ENCODE data around the gene LPCAT1.
A peak's percentile ranks its signal among the peaks of the same experiment; 100 is the strongest.

The LPCAT1 gene

DNA sequence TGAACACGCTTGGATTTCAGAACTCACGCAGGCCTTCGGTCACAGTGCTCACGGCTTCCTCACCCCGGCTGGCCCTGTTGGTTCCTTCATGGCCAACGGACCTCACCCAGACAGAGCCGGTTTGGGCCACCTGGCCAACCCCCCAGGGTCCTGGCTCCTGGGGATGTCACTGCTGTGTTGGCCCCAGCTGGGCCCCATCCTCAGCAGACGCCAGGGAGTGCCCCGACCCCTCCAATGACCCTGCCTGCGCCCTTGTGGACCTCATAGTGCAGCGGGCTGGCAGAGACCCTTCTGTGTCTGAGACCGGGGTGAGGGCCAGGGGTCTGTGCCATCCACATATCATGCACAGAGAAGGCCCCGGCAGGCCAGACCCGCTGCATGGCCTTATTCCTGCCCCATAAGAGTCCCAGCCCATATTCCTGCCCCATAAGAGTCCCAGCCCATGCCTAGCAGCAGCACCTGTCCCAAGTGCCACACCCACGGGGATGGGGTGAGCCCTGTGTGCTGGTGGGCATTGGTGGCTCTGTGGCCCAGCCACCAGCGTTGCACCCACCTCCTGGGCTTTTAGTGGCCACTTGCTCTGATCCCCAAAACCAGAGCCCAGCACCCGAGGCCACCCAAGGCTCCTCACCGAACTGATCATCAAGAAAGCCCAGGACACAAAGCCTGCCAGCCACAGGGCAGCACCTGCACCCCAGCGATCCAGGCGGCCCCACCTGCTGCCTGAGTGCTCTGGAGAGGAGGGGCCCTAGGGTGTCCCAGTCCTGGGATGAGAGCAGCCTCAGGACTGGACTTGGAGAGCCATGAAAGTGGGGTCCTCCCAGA is 1.3 kb upstream of the LPCAT1 start:
- CTCF ChIA-PET, result interaction anchor here (1.1 kb wide), 1 partner anchor 11 kb away, joined by 4 read pairs; no protein-coding TSS in a partner anchor
- Mint-ChIP-seq H3K36me3 (peaks cover 13% of the 10 kb centered on the region), H3K9me3 (no peaks in the 10 kb centered on the region), H3K4me3 (peak overlapping the region; percentile 51), H3K27ac (peak overlapping the region; percentile 76), H3K27me3 (peaks cover 17% of the 10 kb centered on the region), H3K4me1 (peaks cover 18% of the 10 kb centered on the region)
- peak; percentile 19 for DNase-seq

DNA sequence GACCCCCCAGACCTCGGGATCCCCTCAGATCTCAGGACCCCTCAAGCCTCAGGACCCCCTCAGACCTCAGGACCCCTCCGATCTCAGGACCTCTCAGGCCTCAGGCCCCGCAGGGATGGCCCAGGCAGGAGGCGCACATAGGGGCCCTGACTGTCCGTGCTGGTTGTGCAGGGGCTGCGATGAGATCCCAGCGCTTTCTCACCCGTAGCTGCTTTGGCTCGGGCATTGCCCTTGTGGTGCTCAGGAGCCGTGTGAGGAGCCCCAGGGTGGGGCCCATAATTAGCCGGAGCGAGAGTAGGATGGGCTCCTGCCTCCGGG is 680 bp upstream of the LPCAT1 start:
- DNase-seq, result no peak
- Mint-ChIP-seq H3K27me3 (peaks cover 17% of the 10 kb centered on the region), H3K36me3 (peaks cover 14% of the 10 kb centered on the region), H3K27ac (peak overlapping the region; percentile 76), H3K4me1 (peaks cover 19% of the 10 kb centered on the region), H3K4me3 (peak overlapping the region; percentile 51), H3K9me3 (no peaks in the 10 kb centered on the region)
- CTCF ChIA-PET, result interaction anchor here (1.1 kb wide), 1 partner anchor 12 kb away, joined by 4 read pairs; no protein-coding TSS in a partner anchor

DNA sequence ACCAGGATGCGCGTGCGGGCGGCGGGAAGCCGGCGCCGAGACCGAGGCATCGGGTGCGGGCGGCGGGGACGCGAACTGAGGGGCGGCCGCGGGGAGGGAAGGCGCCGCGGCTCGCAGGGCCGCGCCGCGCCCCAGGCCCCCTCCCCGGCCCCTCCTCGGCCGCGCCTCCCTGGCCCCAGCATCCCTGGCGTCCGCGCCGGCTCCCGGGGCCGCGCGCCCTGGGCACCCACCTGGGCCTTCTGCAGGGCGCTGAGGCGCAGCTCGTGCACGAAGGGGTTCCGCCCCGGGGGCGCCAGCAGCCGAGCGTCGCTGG is 324 bp downstream of the LPCAT1 start:
- Mint-ChIP-seq H3K9me3 (no peaks in the 10 kb centered on the region), H3K27me3 (peaks cover 14% of the 10 kb centered on the region), H3K4me1 (peaks cover 30% of the 10 kb centered on the region), H3K36me3 (peaks cover 21% of the 10 kb centered on the region), H3K27ac (peak overlapping the region; percentile 28), H3K4me3 (peak overlapping the region; percentile 64)
- CTCF ChIA-PET, result no interaction called here
- DNase-seq, result no peak

DNA sequence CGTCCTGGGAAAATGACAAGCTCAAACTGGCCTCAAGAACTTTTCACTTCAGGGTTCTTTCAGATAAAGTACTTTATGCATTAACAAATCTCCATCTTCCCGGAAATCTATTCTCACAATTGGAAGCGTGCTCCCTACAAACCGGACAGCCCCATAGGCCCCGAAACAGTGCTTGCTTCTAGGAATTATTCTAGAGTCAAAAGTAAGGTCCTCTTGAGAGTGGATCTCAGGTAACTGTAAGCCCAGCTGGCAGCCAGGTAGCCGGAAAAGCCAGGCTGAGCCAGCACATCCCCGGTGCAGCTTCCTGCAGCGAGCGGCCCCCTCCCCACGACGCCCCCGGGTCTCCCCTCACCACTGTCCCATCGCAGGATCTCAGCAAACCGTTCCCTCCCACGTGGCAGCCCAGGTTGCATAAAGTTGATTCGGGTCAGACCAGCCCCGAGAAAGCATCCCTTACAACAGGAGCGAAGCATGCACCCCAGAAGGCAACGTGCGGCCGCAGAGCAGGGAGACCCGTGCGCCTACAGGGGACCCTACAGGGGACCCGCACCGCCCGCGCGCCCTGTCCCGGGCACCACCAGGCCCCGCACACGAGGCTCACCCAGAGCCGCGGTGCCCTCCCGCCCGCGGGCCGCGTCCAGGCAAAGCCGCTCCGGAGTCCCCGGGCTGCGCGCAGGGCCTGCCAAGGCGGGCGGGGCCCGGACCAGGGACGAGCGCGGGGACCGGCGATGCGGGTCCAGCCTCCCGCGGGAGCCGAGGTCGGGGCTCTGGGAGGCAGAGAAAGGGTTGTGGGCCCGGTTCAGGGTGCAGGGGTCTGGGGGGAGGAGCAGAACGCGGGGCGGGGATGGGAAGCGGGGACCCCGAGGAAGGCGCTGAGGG is 920 bp downstream of the LPCAT1 start:
- Mint-ChIP-seq H3K4me1 (peaks cover 30% of the 10 kb centered on the region), H3K36me3 (peaks cover 21% of the 10 kb centered on the region), H3K4me3 (peak overlapping the region; percentile 82), H3K27me3 (peaks cover 11% of the 10 kb centered on the region), H3K27ac (peak overlapping the region; percentile 60), H3K9me3 (no peaks in the 10 kb centered on the region)
- CTCF ChIA-PET, result interaction anchor here (0.6 to 1.2 kb wide), 3 partner anchors 8 to 122 kb away, joined by 3 read pairs; no protein-coding TSS in a partner anchor
- peak; percentile 52 for DNase-seq

DNA sequence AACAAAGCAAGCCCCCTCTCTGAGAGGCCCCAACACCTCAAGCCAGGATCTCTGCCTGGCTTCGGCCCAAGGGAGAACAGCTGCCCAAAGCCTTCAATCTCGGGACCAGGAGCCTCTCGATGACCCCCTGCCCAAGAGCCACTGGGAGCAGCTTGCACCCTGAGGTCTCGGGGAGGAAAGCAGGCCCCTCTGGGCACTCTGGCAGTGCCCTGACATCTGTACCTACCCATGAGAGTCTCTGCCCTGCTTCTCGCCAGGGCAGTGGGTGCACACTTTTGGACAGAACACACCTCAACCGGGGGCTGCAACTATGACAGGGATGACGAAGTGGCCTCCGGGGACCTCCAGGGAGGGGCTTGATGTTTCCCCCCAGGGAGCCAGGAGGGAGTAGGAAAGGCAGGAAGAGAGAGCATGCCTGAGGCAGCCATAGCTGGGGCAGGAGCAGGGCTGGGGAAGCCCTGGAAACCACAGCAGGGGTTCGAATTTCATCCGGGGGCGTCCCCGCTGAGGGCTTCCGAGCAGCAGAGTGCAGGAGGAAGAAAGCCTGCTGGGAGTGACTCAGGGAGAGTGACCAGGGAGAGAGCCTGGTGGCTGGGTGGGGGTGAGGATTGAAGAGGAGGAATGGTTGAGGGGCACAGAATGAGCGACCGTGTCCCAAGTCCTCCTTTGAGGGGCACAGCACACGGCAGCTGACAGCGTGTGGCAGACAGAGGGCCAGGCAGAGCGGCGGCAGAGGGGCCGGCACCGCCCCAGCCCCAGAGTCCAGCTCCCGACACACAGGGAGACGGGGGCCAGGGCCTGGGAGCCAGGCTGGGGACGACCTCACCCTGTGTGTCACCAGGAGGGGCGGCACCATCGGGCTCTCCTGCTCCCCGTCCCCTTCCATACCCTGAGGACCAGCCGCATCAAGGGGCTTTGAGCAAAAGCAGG is 1.8 kb downstream of the LPCAT1 start:
- Mint-ChIP-seq H3K36me3 (peaks cover 24% of the 10 kb centered on the region), H3K27ac (no peak overlapping the region)
- peak; percentile 16 for DNase-seq

DNA sequence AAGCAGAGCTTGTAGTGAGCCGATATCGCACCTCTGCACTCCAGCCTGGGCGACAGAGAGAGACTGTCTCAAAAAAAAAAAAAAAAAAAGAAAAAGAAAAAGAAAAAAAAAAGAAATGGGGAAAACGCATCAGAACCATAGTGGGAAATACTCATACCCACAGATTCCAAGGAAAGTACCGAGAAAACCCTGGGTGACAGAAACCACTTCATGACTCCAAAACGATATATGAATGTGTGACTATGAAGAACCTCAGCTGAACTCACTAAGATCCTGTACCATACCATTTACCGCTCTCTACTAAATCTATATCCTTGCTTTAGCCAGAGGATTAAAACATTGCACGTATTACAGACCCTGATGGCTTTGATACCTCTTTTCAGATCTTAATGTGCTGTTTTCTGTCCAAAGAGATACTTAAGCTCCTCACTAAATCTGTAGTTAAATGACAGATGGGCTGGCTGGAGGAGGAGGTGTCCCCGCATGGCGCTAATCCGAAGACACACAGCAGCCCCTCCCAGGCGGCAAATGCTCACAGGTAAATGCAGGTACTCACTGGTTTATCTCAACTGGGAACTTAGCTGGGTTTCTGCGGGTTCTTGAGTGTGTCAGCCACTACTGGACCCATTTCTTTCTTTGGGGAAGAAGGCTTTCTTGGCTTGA is 2.8 kb downstream of the LPCAT1 start:
- CTCF ChIA-PET, result interaction anchor here (0.7 kb wide), 1 partner anchor 11 kb away, joined by 3 read pairs; no protein-coding TSS in a partner anchor
- Mint-ChIP-seq H3K9me3 (no peaks in the 10 kb centered on the region), H3K36me3 (peaks cover 25% of the 10 kb centered on the region), H3K27me3 (peaks cover 5% of the 10 kb centered on the region), H3K4me3 (peak overlapping the region; percentile 12), H3K4me1 (peaks cover 35% of the 10 kb centered on the region), H3K27ac (no peak overlapping the region)
- no peak for DNase-seq

More for the DNA sequence above, 1.8 kb downstream of the LPCAT1 start:
- CTCF ChIA-PET, result interaction anchor here (0.6 to 1.2 kb wide), 4 partner anchors 9 to 123 kb away, joined by 3 read pairs; no protein-coding TSS in a partner anchor
- Mint-ChIP-seq H3K4me1 (peaks cover 30% of the 10 kb centered on the region), H3K4me3 (peak overlapping the region; percentile 82), H3K27me3 (peaks cover 11% of the 10 kb centered on the region), H3K9me3 (no peaks in the 10 kb centered on the region)

DNA sequence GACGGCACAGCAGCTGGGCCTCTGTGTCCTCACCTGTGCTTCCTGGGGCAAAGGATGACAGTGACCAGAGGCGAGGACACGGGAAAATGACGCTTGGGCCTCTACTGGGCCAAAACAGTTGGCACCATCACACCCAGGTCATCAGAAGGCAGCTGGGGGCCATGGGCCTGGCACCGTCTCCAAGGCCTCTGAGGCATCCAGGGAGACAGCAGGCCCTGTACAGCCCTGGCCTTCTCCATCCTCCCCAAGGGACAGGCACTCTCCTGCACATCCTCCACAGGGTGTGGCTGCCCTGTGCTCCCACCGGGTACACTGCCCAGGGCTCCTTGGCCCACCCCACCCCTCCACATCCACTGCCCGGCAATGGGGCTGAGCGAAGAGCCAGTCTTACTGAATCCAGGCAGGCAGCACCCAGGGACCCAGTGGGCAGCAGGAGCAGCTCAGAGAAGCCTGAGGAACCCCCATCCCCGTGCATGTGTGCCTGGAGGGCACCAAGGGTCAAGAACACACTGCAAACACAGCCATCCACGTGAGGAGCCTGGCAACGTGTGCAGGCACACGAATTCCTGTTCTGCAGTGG is 4.0 kb downstream of the LPCAT1 start:
- Mint-ChIP-seq H3K27me3 (no peaks in the 10 kb centered on the region), H3K36me3 (peaks cover 25% of the 10 kb centered on the region), H3K4me3 (no peak overlapping the region), H3K27ac (peak overlapping the region; percentile 73), H3K4me1 (peaks cover 36% of the 10 kb centered on the region), H3K9me3 (no peaks in the 10 kb centered on the region)
- CTCF ChIA-PET, result no interaction called here
- DNase-seq, result peak; percentile 7

DNA sequence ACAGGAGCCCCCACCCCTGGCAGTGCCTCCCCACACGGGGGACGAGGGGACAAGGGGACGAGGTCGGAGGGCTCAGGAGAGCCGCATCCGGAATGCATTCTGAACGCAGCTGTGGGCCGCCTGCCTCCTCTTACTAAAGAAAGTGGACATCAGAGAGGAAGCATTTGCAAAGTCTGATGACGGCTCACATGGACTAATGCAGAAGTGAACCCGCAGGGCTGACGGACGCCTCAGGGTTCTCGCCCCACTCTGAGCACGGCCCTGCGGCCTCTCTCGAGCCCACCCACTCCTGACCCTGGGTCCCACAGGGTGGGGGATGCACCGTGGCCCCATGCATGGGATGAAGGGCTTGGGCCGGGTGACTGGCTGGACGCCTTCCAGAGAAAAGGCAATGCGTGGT is 5.9 kb downstream of the LPCAT1 start:
- peak; percentile 8 for DNase-seq
- H3K36me3 Mint-ChIP-seq, result peaks cover 27% of the 10 kb centered on the region
- H3K4me3 Mint-ChIP-seq, result no peak overlapping the region
- no peaks in the 10 kb centered on the region for H3K27me3 Mint-ChIP-seq
- H3K27ac Mint-ChIP-seq, result peak overlapping the region; percentile 49
- CTCF ChIA-PET, result interaction anchor here (1.1 kb wide), 1 partner anchor 127 kb away, joined by 3 read pairs; no protein-coding TSS in a partner anchor
- H3K9me3 Mint-ChIP-seq, result no peaks in the 10 kb centered on the region
- H3K4me1 Mint-ChIP-seq, result peaks cover 36% of the 10 kb centered on the region

DNA sequence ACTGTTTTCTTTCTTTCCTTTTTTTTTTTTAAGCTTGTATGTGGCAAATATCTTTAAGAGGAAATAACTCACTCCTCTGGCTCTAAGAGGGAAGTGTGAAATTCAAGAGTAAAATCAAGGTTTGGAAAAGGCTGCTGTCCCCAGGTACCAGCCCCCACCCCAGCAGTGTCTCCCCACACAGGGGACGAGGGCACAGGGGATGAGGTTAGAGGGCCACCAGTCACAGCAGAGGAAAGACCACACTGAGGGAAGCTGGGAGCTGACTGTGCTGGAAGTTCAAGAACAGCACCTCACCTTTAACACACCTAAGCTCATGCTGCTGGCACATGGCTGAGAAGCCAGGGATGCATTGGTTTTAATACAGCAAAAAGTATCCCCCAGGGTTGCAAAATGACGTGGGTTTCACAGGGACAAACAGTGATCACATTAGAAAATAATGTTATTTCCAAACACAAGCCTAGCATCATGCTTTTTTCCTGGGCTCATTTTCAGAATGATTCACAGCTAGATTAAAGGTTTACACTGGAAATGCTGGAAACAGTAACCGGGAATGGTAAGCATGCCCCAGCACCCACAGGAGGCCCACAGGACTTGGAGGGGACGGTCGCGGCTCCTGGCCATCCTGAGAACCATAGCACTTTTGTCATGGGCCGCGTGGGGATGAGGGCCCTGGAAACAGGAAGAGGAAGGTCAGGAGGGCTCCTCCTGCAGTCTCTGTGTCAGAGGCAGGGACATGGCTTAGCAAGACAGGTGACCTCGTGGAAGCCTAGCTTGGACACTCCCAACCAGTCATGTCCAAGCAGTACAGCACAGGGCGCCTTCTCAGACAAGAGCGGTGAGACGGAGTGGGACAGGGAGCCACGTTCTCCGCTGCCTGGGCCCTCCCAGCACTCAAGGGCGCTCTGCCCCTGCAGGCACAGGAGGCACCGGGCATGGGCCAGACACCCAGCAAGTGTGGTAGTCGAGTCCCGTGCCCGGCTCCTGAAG is 6.9 kb downstream of the LPCAT1 start:
- peak; percentile 10 for DNase-seq
- Mint-ChIP-seq H3K4me1 (peaks cover 28% of the 10 kb centered on the region), H3K36me3 (peaks cover 22% of the 10 kb centered on the region), H3K27me3 (no peaks in the 10 kb centered on the region), H3K4me3 (no peak overlapping the region), H3K9me3 (no peaks in the 10 kb centered on the region), H3K27ac (no peak overlapping the region)
- CTCF ChIA-PET, result interaction anchor here (1.1 kb wide), 1 partner anchor 128 kb away, joined by 3 read pairs; no protein-coding TSS in a partner anchor

DNA sequence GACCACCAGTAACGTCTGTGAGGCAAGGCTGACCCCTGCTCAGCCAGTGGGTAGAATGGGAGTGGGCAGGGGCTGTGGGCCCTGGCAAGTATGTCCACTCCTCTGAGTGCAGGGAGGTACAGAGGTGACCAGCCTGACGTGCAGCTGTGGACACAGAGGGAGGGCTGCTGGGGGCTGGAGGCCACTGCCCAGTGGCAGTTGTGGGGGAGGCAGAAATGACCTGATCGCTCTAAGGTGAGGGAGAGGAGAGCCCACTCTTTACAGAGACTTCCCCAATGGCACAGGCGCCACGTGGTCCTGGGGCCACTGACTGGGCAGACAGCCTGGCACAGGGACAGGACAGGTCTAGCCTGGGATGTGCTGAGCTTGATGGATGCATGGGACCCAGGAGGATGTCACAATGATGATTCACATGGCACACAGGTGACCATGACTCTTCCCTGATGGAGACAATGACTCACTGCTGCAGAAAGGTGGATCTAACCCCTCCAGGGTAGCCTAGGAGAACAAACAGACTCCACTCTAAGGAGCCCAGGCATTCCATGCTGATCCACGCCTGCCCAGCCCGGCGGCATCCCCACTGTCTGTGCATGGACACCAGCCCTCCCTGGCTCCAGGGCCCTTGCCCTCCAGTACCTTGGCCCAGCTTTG is 7.7 kb downstream of the LPCAT1 start:
- Mint-ChIP-seq H3K4me3 (no peak overlapping the region), H3K9me3 (no peaks in the 10 kb centered on the region)
- CTCF ChIA-PET, result no interaction called here

DNA sequence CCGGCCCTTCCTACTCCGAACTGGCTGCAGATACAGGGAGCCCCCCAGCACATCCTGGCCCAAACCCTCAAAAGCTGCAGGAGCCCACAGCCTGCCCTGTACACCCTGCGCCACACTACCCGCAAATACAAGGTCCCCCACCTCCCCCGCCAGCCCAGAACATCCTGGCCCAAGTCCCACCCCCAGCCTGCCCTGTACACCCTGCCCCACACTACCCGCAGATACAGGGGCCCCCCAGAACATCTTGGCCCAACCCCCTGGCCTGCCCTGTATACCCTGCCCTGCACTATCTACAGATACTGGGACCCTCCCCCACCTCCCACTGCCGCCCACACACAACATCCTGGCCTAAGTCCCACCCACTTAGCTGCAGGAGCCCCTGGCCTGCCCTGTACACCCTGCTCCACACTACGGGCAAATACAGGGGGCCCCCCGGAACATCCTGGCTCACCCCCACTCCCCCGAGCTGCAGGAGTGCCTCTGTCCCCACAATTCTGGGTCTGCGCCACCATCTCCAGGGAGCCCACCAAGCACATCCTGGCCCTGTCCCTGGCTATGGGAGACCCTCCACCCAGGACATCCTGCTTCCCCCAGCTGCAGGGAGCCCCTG is 8.3 kb downstream of the LPCAT1 start:
- Mint-ChIP-seq H3K9me3 (no peaks in the 10 kb centered on the region), H3K27me3 (no peaks in the 10 kb centered on the region), H3K36me3 (peaks cover 14% of the 10 kb centered on the region), H3K4me1 (peaks cover 18% of the 10 kb centered on the region), H3K4me3 (no peak overlapping the region), H3K27ac (no peak overlapping the region)
- CTCF ChIA-PET, result no interaction called here
- peak; percentile 15 for DNase-seq

More for the DNA sequence above, 7.7 kb downstream of the LPCAT1 start:
- DNase-seq, result peak; percentile 9
- Mint-ChIP-seq H3K27me3 (no peaks in the 10 kb centered on the region), H3K27ac (no peak overlapping the region), H3K4me1 (peaks cover 20% of the 10 kb centered on the region), H3K36me3 (peaks cover 17% of the 10 kb centered on the region)
